ENCODE results near the gene NAGLU.
"Not testable (repeated sequence)": the region's sequence is repeated elsewhere in the genome, so short reads cannot be mapped to it uniquely, and the experiment has no call there.

The NAGLU gene

GRCh38 chr17:42545755-42546505, 9.9 kb downstream of the NAGLU start:
- not testable (repeated sequence) for DNase-seq

GRCh38 chr17:42547001-42547461, 11.0 kb downstream of the NAGLU start:
- no peak for DNase-seq

- DNase-seq: no peak
Observed at GRCh38 chr17:42547698-42548069, 11.6 kb downstream of the NAGLU start.

GRCh38 chr17:42548070-42548837, 12.2 kb downstream of the NAGLU start:
- DNase-seq: peak; percentile 76

GRCh38 chr17:42548993-42549755, 13.1 kb downstream of the NAGLU start:
- no peak for DNase-seq

GRCh38 chr17:42552736-42553135, 16.7 kb downstream of the NAGLU start, which contains the start of gene HSD17B1:
Gene HSD17B1, plus strand, starts transcription at chr17:42552923. Its CDS starts 11 bp downstream, at chr17:42552934.
- not testable (repeated sequence) for DNase-seq

GRCh38 chr17:42553161-42553818, 17.2 kb downstream of the NAGLU start:
- no peak for DNase-seq

GRCh38 chr17:42553866-42554249, 17.8 kb downstream of the NAGLU start:
- no peak for DNase-seq

GRCh38 chr17:42554250-42555121, 18.4 kb downstream of the NAGLU start:
- peak; percentile 60 for DNase-seq

GRCh38 chr17:42555122-42555622, 19.1 kb downstream of the NAGLU start:
- no peak for DNase-seq

- DNase-seq: not testable (repeated sequence)
Observed at GRCh38 chr17:42555961-42556617, 20.0 kb downstream of the NAGLU start.

- no peak for DNase-seq
Observed at GRCh38 chr17:42559075-42559474, 23.0 kb downstream of the NAGLU start.

GRCh38 chr17:42560246-42560645, 24.2 kb downstream of the NAGLU start:
- DNase-seq: no peak

- peak; percentile 95 for DNase-seq
Observed at GRCh38 chr17:42561897-42562387, 25.9 kb downstream of the NAGLU start, which contains the start of gene COASY. Gene COASY, plus strand, starts transcription at chr17:42562148. Its CDS starts 475 bp downstream, at chr17:42562623.

- no peak for DNase-seq
Observed at GRCh38 chr17:42562388-42563142, 26.5 kb downstream of the NAGLU start.

GRCh38 chr17:42563143-42563509, 27.1 kb downstream of the NAGLU start:
- no peak for DNase-seq

- DNase-seq: no peak
Observed at GRCh38 chr17:42563543-42563942, 27.5 kb downstream of the NAGLU start.

GRCh38 chr17:42563950-42564349, 27.9 kb downstream of the NAGLU start:
- no peak for DNase-seq

- no peak for DNase-seq
Observed at GRCh38 chr17:42564815-42565522, 28.9 kb downstream of the NAGLU start.

All from NCI-H510A (cell line).